Naive B cell (primary cell): ENCODE data around the gene PARD6A. TPM values are rescaled to one million over a fixed set of nuclear protein-coding genes. Genes with fewer than 3 reads are reported as not detected.
A peak's percentile ranks its signal among the peaks of the same experiment; 100 is the strongest.

Experiments
- ATAC-seq, 2 donors: fragments of 150-1000 bp; cut with Tn5 transposase; 2 replicates each; pipeline ENCODE4 v1.10.0; 2021; ENCODE audit warnings: low read depth in 2 of 2, mild to moderate bottlenecking in 2 of 2, moderate library complexity in 2 of 2
- DNase-seq: peaks from one replicate; pipeline ENCODE4 v3.0.0; 2022
- H3K27ac Mint-ChIP-seq, 6 donors: one replicate each; pipeline ENCODE4 v1.8.0; 2020 to 2022; ENCODE audit warnings: mild to moderate bottlenecking in 6 of 6, mixed read lengths in 6 of 6, moderate library complexity in 5 of 6, inconsistent platforms in 2 of 6
- H3K27me3 Mint-ChIP-seq, 3 donors: one replicate each; pipeline ENCODE4 v1.8.0; 2021 to 2022; ENCODE audit warnings: mixed read lengths in 3 of 3, mild to moderate bottlenecking in 1 of 3
- H3K36me3 Mint-ChIP-seq, 2 donors: one replicate each; pipeline ENCODE4 v1.8.0; 2020 to 2022; ENCODE audit warnings: mixed read lengths in 2 of 2, inconsistent platforms in 1 of 2, mild to moderate bottlenecking in 1 of 2
- H3K4me1 Mint-ChIP-seq, 3 donors: one replicate each; pipeline ENCODE4 v1.8.0; 2020 to 2022; ENCODE audit warnings: mixed read lengths in 3 of 3, inconsistent platforms in 1 of 3, mild to moderate bottlenecking in 1 of 3, moderate library complexity in 1 of 3
- H3K4me3 Mint-ChIP-seq, 8 donors: one replicate each; pipeline ENCODE4 v1.8.0; 2020 to 2022; ENCODE audit warnings: mild to moderate bottlenecking in 8 of 8, mixed read lengths in 8 of 8, moderate library complexity in 8 of 8, inconsistent platforms in 2 of 8
- H3K9me3 Mint-ChIP-seq, 7 donors: one replicate each; pipeline ENCODE4 v1.8.0; 2020 to 2022; ENCODE audit warnings: mixed read lengths in 7 of 7, mild to moderate bottlenecking in 5 of 7, inconsistent platforms in 2 of 7, moderate library complexity in 1 of 7
- polyA plus RNA-seq, 6 donors: library from polyadenylated mRNA; unstranded; fragments of 300-500 nt; fragmentation: Illumina TruSeq; gene quantifications; one replicate each; pipeline ENCODE4 v1.2.3, GENCODE V29; 2021; ENCODE audit warnings: low read depth in 6 of 6

PARD6A gene
- polyA plus RNA-seq, 6 donors from 2014 or later, result 12.0 to 23.7 (median 16.1) TPM

GRCh38 chr16:67657017-67657608 lies 3.6 kb upstream of the PARD6A start:
- Mint-ChIP-seq H3K9me3 (no peaks in the 10 kb centered on the region), H3K27me3 (no peaks in the 10 kb centered on the region), H3K36me3 (peaks cover 0 to 8% of the 10 kb centered on the region in 2 donors), H3K27ac (no peak overlapping the region), H3K4me1 (peaks cover 23 to 33% (median 29%) of the 10 kb centered on the region in 3 donors), H3K4me3 (peak overlapping the region in 4 of 8 donors; percentile 21 to 44 (median 34))
- DNase-seq (no peak), ATAC-seq (no peak)

DNA sequence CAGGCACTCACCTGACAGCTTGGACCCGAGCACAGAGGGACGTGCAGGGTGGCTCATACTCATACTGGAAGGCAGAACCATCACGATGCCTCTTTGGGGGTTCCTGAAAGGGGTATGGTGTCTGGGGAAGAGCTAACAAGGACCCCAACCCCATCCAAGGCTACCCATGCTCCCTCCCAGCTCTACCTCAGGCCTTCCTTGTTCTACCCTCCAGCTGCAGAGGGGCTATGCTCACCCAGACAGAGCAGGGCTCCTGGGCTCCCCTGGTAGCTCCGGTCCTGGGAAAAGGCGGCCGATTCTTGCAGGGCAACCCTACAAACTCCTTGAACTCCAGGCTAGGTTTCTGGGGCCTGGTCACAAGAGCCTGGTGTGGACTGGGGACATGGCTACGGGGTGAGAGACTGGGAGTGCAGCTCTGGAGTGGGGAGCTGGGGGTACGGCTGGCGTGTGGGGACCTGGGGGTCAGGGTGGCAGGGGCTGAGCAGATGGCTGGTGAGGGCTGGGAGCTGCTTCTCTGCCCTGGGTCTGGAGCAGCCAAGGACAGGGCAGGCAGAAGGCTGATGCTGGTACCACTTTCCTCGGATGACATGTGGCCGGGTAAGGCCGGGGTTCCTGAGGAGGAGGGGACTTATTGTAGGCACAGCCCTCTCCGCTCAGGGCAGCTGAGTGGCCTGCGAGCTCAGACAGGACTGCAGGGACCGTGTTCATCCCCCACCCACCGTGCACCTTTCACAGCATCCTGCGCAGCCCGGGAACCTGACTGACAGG lies 2.8 kb upstream of the PARD6A start:
- no peak for DNase-seq
- Mint-ChIP-seq H3K4me1 (peaks cover 22 to 34% (median 30%) of the 10 kb centered on the region in 3 donors), H3K4me3 (peak overlapping the region in 7 of 8 donors; percentile 5 to 100 (median 92)), H3K36me3 (peaks cover 0 to 8% of the 10 kb centered on the region in 2 donors), H3K27ac (no peak overlapping the region), H3K27me3 (no peaks in the 10 kb centered on the region), H3K9me3 (no peaks in the 10 kb centered on the region)
- no peak for ATAC-seq

- Mint-ChIP-seq H3K4me1 (peaks cover 24 to 41% (median 30%) of the 10 kb centered on the region in 3 donors), H3K9me3 (no peaks in the 10 kb centered on the region)
- no peak for ATAC-seq
Observed at GRCh38 chr16:67658849-67659674, 1.7 kb upstream of the PARD6A start.

DNA sequence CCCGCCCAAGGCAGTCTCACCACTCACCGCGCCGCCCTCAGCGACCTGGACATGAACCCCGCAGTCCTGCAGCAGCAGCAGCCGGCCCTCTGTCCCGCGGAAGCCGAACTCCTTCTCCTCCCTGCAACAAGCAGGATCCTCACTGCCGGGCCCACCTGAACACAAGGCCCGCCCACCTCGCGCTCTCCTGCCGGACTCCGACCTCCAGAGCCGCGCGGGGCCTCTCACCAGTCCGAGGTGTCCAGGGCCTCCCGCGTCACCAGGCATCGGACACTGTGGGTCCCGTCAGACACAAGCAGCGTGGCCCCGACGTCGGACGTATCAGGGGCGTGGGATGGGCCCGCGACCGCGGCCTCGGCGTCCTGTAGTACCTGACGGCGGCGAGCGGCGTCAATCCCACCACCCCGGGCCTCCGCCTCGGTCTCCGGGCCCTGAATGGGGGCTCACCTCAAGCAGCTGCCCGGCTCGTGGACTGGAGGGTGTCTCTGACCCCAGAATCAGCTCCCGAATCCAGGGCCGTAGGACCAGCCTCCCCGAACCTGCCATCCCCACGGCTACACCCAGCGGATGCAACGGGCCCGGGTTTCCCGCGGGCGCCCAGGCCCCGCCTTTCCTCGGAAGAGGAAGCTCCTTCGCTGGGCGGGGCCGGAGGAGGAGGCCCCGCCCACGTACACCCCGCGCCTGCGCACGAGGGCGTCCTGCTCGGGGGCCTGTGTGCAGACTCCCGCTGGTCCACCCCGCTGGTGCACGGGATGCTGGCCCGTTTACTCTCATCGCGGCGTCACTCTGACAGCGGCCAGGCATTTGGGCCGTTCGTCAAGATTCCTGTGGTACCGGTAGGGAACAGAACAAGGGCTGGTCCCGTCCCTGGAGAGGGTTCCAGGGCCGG lies 841 bp upstream of the PARD6A start, which contains the start of gene ACD:
ACD (minus strand) TSS at position 586 of the 889 bp plus-strand sequence; CDS start at position 546, 40 bp downstream.
- Mint-ChIP-seq H3K9me3 (no peaks in the 10 kb centered on the region), H3K27ac (peak within 1 kb of the TSS; percentile 94 to 99 (median 98)), H3K36me3 (peaks cover 0 to 8% of the 10 kb centered on the region in 2 donors), H3K4me1 (peaks cover 32 to 49% (median 36%) of the 10 kb centered on the region in 3 donors), H3K4me3 (peak within 1 kb of the TSS; percentile 92 to 100 (median 94)), H3K27me3 (no peaks in the 10 kb centered on the region)
- peak; percentile 94 for DNase-seq
- peak; percentile 46 to 56 for ATAC-seq

More at GRCh38 chr16:67658849-67659674, 1.7 kb upstream of the PARD6A start:
- Mint-ChIP-seq H3K4me3 (peak overlapping the region; percentile 92 to 100 (median 94)), H3K36me3 (peaks cover 0 to 8% of the 10 kb centered on the region in 2 donors), H3K27me3 (no peaks in the 10 kb centered on the region), H3K27ac (peak overlapping the region in 4 of 6 donors; percentile 54 to 98 (median 85))
- no peak for DNase-seq

DNA sequence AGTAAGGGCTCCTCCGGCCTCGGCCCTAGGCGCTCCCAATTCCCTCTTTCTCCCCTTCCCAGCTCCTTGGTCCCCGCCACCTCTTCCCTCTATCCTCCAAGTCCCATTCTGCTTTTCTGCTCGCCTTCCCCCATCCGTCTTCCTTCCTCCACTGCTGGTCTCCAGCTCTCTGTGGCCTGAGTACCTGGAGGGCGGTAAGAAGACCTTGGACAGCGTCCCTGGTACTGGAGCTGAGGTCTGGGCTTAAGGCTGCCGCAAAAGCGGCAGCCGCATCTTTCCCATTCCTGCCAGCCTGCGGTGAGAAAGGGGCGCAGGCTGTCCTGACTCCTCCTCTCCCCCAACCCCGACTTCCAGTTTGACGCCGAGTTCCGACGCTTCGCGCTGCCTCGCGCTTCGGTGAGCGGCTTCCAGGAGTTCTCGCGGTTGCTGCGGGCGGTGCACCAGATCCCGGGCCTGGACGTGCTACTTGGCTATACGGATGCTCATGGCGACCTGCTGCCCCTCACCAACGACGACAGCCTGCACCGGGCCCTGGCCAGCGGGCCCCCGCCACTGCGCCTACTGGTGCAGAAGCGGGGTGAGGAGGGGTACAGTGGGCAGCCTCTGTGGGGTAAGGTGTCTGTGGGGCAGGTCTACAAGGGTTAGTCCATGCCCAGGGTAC lies 471 bp downstream of the PARD6A start:
- ATAC-seq (no peak), DNase-seq (no peak)
- H3K4me3 Mint-ChIP-seq, result peak overlapping the region; percentile 85 to 100 (median 92)
- H3K9me3 Mint-ChIP-seq, result no peaks in the 10 kb centered on the region
- H3K27ac Mint-ChIP-seq, result peak overlapping the region; percentile 93 to 98 (median 96)
- H3K4me1 Mint-ChIP-seq, result peaks cover 31 to 51% (median 42%) of the 10 kb centered on the region in 3 donors
- H3K36me3 Mint-ChIP-seq, result no peaks in the 10 kb centered on the region
- no peaks in the 10 kb centered on the region for H3K27me3 Mint-ChIP-seq

DNA sequence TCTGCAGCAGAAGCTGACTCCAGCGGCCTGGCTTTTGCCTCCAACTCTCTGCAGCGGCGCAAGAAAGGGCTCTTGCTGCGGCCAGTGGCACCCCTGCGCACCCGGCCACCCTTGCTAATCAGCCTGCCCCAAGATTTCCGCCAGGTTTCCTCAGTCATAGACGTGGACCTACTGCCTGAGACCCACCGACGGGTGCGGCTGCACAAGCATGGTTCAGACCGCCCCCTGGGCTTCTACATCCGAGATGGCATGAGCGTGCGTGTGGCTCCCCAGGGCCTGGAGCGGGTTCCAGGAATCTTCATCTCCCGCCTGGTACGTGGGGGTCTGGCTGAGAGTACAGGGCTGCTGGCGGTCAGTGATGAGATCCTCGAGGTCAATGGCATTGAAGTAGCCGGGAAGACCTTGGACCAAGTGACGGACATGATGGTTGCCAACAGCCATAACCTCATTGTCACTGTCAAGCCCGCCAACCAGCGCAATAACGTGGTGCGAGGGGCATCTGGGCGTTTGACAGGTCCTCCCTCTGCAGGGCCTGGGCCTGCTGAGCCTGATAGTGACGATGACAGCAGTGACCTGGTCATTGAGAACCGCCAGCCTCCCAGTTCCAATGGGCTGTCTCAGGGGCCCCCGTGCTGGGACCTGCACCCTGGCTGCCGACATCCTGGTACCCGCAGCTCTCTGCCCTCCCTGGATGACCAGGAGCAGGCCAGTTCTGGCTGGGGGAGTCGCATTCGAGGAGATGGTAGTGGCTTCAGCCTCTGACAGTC lies 1.3 kb downstream of the PARD6A start:
- H3K4me1 Mint-ChIP-seq, result peaks cover 36 to 60% (median 46%) of the 10 kb centered on the region in 3 donors
- DNase-seq (no peak), ATAC-seq (no peak)

GRCh38 chr16:67662653-67663010 lies 1.9 kb downstream of the PARD6A start:
- Mint-ChIP-seq H3K9me3 (no peaks in the 10 kb centered on the region), H3K27ac (no peak overlapping the region), H3K27me3 (no peaks in the 10 kb centered on the region), H3K36me3 (no peaks in the 10 kb centered on the region), H3K4me1 (peaks cover 38 to 65% (median 52%) of the 10 kb centered on the region in 3 donors), H3K4me3 (peak overlapping the region in 2 of 8 donors; percentile 41 to 100)
- ATAC-seq (no peak), DNase-seq (no peak)

More for the DNA sequence above, 1.3 kb downstream of the PARD6A start:
- peak overlapping the region in 7 of 8 donors; percentile 85 to 100 (median 93) for H3K4me3 Mint-ChIP-seq
- peak overlapping the region in 5 of 6 donors; percentile 38 to 98 (median 93) for H3K27ac Mint-ChIP-seq
- no peaks in the 10 kb centered on the region for H3K36me3 Mint-ChIP-seq
- no peaks in the 10 kb centered on the region for H3K27me3 Mint-ChIP-seq
- no peaks in the 10 kb centered on the region for H3K9me3 Mint-ChIP-seq

DNA sequence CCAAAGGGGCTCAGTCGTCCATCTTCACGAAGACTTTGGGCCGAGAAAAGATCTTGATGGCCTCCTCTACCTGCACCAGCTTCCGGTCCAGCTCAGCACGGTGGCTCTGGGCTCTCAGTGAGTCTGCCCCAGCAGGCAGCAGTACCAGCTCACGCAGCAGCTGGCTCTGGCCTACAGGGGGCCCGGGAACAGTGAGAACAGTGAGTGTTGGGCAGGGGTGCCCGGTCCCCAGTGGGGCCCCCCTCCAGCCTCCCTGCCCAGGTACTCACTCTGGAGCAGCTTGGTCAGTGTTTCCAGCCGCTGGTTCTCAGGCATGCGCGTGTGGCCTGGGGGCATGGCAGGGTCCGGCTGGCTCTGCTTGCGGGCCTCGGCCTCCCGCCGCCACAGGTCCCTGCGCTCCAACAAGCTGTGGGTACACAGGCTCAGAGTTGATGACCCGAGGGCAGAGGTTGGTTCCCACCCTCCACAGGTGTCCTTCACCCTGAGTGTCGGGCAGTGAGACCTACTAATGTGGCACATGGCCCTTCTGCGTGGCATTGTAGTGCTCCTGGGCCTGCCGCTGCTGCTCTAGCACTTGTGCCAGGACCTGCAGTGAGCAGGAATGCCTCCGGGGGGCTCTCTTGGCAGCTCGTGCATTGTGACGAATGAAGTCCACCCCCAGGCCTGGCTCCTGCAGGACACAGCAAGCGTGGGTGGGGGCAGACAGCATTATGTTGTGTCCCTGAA lies 2.6 kb downstream of the PARD6A start:
- Mint-ChIP-seq H3K4me1 (peaks cover 42 to 65% (median 53%) of the 10 kb centered on the region in 3 donors), H3K4me3 (peak overlapping the region in 3 of 8 donors; percentile 20 to 100 (median 25)), H3K27ac (peak overlapping the region in 3 of 6 donors; percentile 9 to 77 (median 33)), H3K36me3 (no peaks in the 10 kb centered on the region), H3K27me3 (no peaks in the 10 kb centered on the region), H3K9me3 (no peaks in the 10 kb centered on the region)
- ATAC-seq, result no peak
- no peak for DNase-seq

GRCh38 chr16:67663877-67664222 lies 3.1 kb downstream of the PARD6A start:
- peak overlapping the region in 3 of 6 donors; percentile 33 to 84 (median 77) for H3K27ac Mint-ChIP-seq
- ATAC-seq (no peak), DNase-seq (no peak)
- H3K36me3 Mint-ChIP-seq, result no peaks in the 10 kb centered on the region
- no peaks in the 10 kb centered on the region for H3K9me3 Mint-ChIP-seq
- peak overlapping the region in 3 of 8 donors; percentile 0 to 78 (median 25) for H3K4me3 Mint-ChIP-seq
- H3K27me3 Mint-ChIP-seq, result no peaks in the 10 kb centered on the region
- peaks cover 45 to 65% (median 53%) of the 10 kb centered on the region in 3 donors for H3K4me1 Mint-ChIP-seq

GRCh38 chr16:67664258-67664657 lies 3.5 kb downstream of the PARD6A start:
- no peak for DNase-seq
- H3K27ac Mint-ChIP-seq, result peak overlapping the region in 4 of 6 donors; percentile 33 to 84 (median 80)
- peaks cover 45 to 64% (median 53%) of the 10 kb centered on the region in 3 donors for H3K4me1 Mint-ChIP-seq
- H3K9me3 Mint-ChIP-seq, result no peaks in the 10 kb centered on the region
- no peak for ATAC-seq
- H3K36me3 Mint-ChIP-seq, result no peaks in the 10 kb centered on the region
- no peaks in the 10 kb centered on the region for H3K27me3 Mint-ChIP-seq
- peak overlapping the region in 5 of 8 donors; percentile 0 to 78 (median 34) for H3K4me3 Mint-ChIP-seq

- H3K27ac Mint-ChIP-seq, result peak overlapping the region in 3 of 6 donors; percentile 2 to 91 (median 77)
- no peaks in the 10 kb centered on the region for H3K9me3 Mint-ChIP-seq
- DNase-seq, result no peak
- peaks cover 46 to 62% (median 55%) of the 10 kb centered on the region in 3 donors for H3K4me1 Mint-ChIP-seq
- H3K4me3 Mint-ChIP-seq, result peak overlapping the region in 6 of 8 donors; percentile 43 to 88 (median 61)
- H3K27me3 Mint-ChIP-seq, result no peaks in the 10 kb centered on the region
- no peak for ATAC-seq
- H3K36me3 Mint-ChIP-seq, result no peaks in the 10 kb centered on the region
Observed at GRCh38 chr16:67664871-67665270, 4.1 kb downstream of the PARD6A start.
